Stimulated activated CD4-positive, alpha-beta T cell treated with anti-CD3 and anti-CD28 coated beads, Interleukin-1b, Interleukin-23, amount 100 ng/mL, for 1 hour (primary cell): Measurements from ENCODE around the gene COL5A1.
"Not testable (repeated sequence)": the region's sequence is repeated elsewhere in the genome, so short reads cannot be mapped to it uniquely, and the experiment has no call there.

Source experiments
- DNase-seq, 2 donors: peaks; one replicate each; pipeline ENCODE4 v3.0.0-alpha.2; 2020; ENCODE audit warnings: low read depth in 2 of 2

The COL5A1 gene

GRCh38 chr9:134707731-134708671 is 66.4 kb downstream of the COL5A1 start:
- DNase-seq, result no peak

DNA sequence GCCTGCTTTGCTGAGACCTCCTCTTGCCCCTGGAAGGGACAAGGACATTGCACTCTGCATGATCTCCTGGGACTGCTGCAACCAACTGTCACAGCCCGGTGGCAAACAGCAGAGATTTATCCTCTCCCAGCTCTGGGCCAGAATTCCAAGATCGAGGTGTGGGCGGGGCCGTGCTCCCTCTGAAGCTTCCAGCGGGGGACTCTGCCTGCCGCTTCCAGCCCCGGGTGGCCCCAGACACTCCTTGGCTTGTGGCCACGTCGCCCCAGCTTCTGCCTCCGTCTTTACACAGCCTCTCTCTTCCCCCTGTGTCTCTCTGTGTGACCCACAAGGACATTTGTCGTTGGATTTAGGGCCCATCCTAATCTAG is 67.1 kb downstream of the COL5A1 start:
- no peak for DNase-seq

- DNase-seq, result no peak
Measured at GRCh38 chr9:134709512-134710270, 68.1 kb downstream of the COL5A1 start.

GRCh38 chr9:134710271-134710540 is 68.6 kb downstream of the COL5A1 start:
- no peak for DNase-seq

GRCh38 chr9:134710901-134711300 is 69.3 kb downstream of the COL5A1 start:
- no peak for DNase-seq

- no peak for DNase-seq
Measured at GRCh38 chr9:134712243-134712642, 70.6 kb downstream of the COL5A1 start.

GRCh38 chr9:134712926-134713325 is 71.3 kb downstream of the COL5A1 start:
- no peak for DNase-seq

GRCh38 chr9:134715536-134715935 is 73.9 kb downstream of the COL5A1 start:
- not testable (repeated sequence) for DNase-seq

DNA sequence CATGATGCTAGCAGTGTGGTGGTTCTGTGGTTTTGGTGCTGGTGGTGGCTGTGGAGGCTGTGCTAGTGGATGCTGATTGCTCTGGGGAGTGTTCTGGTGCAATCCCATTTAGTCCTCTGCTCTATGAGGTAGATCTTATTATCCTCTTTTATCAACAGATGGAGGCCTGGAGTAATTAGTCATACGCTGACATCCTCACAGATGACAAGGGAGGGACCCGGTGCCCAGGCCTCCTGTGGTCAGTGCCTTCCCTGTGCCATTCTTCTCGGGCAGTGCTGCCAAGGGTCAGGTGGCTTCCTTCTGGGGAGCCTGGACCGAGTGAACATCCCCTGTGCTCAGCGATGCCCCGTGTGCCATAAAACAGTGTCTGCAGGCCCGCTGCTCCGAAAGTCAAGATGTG is 74.5 kb downstream of the COL5A1 start:
- DNase-seq, result no peak

DNA sequence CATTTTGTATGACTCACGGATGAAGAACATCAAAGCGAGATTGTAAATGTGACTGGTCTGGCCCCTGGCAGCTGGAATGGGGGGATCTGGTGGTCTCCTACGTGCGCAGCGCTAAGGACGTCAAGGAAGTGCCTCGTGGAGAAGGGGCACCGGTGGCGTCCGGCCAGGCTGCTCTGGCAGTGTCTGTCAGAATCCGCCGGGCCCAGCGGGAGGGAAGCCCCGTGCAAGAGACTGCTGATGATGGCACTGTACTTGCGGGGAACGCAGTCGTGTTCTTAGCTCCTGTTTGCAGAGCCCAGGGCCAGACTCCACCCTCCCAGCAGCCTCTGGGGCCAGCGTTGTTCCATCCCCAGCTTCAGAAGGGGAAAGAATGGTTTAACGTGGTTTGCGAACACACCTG is 75.5 kb downstream of the COL5A1 start:
- no peak for DNase-seq

- DNase-seq, result no peak
Measured at GRCh38 chr9:134717924-134718645, 76.5 kb downstream of the COL5A1 start.

- DNase-seq, result no peak
Measured at GRCh38 chr9:134719331-134719730, 77.7 kb downstream of the COL5A1 start.

DNA sequence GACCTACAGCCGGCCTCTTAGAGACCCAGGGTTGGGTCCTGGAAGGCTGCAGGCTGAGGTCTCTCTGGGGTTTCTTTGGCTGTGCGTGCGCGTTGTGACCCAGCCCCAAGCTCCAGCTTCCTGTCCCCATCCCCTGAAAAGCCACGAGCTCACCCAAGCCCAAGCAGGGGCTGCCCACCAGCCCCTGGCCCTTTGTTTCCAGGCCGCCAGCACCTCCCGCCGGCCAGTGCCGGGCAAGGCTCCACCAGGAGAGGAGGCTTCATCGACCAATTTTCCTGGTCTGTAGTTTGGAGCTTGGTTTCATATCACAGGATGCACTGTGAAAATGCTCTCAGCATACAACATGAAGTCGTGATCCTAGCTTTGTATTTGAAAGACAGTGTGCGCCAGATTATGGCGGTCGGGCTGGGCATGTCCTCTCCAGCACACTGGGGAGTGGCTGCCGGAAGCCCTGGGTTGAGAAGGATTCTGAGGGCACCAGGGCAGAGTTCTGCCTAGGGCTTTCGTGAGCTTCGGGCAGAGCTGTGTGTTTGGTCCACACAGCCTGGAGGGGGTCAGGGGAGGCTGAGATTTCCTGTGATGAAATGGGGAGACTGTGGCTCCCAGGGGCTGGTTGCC is 78.6 kb downstream of the COL5A1 start:
- DNase-seq, result no peak

- DNase-seq, result no peak
Measured at GRCh38 chr9:134720796-134721195, 79.2 kb downstream of the COL5A1 start.

- DNase-seq, result no peak
Measured at GRCh38 chr9:134721344-134721743, 79.7 kb downstream of the COL5A1 start.

- DNase-seq, result no peak
Measured at GRCh38 chr9:134722120-134722701, 80.6 kb downstream of the COL5A1 start.

DNA sequence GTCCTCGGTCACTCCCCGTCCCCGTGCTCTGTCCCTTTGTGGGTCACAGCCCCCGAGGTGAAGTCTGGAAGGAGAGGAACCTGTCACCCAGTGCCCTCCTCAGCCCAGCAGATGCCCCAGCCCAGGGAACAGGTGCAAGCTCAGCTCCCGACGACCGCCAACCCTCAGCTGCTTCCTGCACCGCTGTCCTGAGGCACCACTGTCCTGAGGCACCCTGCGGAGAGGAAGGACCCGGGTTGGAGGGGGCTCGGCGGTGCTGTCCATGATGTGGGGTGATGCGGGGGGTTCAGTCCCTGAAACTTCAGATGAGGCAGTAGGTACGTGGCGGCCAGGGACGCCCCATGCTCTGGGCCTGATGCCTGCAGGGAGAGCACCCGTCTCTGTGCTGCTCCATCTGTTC is 81.4 kb downstream of the COL5A1 start:
- DNase-seq, result no peak

DNA sequence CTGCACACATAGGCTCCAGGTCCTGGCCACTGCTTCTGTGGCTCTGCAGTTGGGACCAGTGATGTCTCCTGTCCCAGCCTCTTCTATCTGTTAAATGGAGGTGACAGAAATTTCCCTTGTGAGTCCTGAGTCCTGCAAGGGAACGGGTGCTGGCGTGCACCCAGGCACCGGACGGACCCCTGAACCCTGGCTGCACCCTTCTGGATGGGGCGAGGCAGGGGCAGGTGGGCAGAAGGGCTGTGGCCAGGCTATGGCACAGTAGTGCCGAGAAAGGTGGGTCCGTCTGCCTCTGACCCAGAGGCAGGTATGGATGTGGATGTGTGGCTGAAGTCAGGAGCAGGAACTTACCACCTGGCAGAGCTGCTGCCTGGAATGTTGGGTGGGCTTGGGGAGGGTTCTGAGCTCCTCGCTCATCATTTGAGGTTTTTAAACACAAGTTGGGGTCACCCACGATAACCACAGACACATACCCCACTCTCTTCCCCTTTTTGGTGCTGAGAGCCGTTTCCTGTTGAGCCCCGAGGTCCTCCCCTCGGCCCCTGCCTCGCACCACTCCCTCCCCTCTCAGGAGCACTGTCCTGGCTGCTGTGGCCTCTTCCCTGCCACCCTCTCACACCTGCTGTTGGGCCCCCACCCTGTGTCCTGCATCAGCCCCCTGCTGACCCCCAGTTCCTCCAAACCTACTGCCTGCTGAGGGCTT is 82.0 kb downstream of the COL5A1 start:
- DNase-seq, result no peak

DNA sequence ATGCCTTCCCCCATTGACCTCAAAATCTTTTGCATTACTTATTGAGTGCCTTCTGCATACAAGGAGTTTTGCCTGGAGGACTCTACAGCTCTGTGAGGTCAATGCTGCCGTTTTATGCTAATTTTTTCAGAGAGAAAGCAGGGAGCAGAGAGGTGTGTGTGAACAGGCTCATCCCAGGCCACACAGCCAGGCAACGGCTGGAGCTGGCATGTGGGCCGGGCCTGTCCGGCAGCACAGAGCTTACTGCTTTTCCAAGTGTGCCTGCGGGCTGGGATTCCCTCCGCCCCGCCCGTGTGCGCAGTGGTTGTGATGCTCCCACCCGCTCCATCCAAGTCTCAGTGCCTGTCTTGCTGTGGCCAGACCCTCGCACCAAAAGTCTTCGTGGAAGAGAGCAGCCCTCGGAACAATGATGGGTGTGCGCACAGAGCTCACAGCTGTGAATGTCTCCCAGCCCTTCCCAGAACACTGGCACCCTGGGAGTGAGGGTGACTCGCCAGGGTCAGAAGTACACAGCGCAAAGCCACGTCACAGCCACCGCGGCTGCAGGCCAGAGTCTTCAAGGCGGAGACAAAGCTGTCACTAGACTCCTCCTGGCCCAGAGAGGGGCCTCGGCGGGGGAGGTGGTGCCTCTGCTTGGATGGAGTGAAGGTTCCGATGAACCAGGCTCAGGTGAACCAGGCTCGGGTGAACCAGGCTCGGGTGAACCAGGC is 82.8 kb downstream of the COL5A1 start:
- no peak for DNase-seq

DNA sequence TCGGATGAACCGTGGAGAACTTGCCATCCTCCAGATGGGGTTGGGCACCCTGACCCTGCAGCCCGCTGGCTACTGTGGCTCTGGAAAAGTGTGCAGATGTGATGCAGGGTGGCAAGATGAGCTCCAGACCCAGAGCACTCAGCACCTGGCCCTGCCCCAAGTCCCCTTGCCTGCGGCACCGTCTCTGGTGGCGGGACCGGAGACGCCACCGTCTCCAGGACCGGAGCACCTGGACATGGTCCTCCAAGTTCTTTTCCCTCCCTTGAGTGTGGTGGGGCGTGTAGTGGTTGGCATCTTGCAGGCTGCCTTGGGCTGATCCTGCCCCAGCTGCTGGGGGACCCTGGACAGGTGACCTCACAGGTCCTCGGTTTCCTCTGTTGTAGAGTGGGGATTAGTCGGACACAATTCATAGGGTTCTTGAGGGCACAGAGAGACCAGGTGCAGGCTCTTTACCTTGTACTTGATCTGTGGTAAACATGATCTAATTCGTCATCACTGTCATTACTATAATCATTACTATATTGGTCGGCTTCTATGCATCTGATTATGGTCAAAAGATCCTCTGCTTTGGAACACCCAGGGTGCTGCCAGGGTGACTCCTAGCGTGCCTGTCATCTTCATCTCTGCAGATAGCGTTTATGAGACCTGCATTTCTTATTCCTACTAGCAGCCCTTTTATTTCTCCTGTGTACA is 83.5 kb downstream of the COL5A1 start:
- no peak for DNase-seq
